SJCRH30 (cell line): Measurements from ENCODE around the gene SETD5. TPM values are rescaled to one million over a fixed set of nuclear protein-coding genes. Genes with fewer than 3 reads are reported as not detected.
"Not testable (repeated sequence)": the region's sequence is repeated elsewhere in the genome, so short reads cannot be mapped to it uniquely, and the experiment has no call there.

Experiments used
- DNase-seq, 2 experiments: peaks; one replicate each; pipeline ENCODE4 v3.0.0-alpha.2; 2015 to 2020
- H3K27ac ChIP-seq: fragments of 250-450 bp; sonication (Bioruptor Pico); 2 replicates; pipeline ENCODE4 v1.5.1; 2020; ENCODE audit warnings: mild to moderate bottlenecking, moderate library complexity
- H3K27me3 ChIP-seq: fragments of 250-450 bp; sonication (Bioruptor Pico); 2 replicates; pipeline ENCODE4 v1.5.1; 2020; ENCODE audit warnings: mild to moderate bottlenecking, moderate library complexity
- H3K36me3 ChIP-seq: fragments of 250-450 bp; sonication (Bioruptor Pico); 2 replicates; pipeline ENCODE4 v1.5.1; 2020; ENCODE audit warnings: mild to moderate bottlenecking, moderate library complexity
- H3K4me1 ChIP-seq: fragments of 250-450 bp; sonication (Bioruptor Pico); 2 replicates; pipeline ENCODE4 v1.5.1; 2020; ENCODE audit warnings: mild to moderate bottlenecking, moderate library complexity
- H3K4me3 ChIP-seq: fragments of 250-450 bp; sonication (Bioruptor Pico); 2 replicates; pipeline ENCODE4 v1.5.1; 2020; ENCODE audit warnings: mild to moderate bottlenecking, moderate library complexity
- H3K9me3 ChIP-seq: fragments of 250-450 bp; sonication (Bioruptor Pico); replicated peaks from 2 replicates; pipeline ENCODE4 v1.5.1; 2020; ENCODE audit warnings: mild to moderate bottlenecking, moderate library complexity
- total RNA-seq: library from RNA; depleted of rRNA; stranded (reverse); fragments of >200 nt; shearing (Covaris generic); gene quantifications from 2 replicates; pipeline ENCODE4 v1.2.3, GENCODE V29; 2014

The SETD5 gene
- total RNA-seq, 1 experiment from 2014 or later: 104 TPM

GRCh38 chr3:9494036-9494435 lies 96.6 kb downstream of the SETD5 start:
- H3K27ac ChIP-seq, H3K27me3 ChIP-seq, H3K36me3 ChIP-seq, H3K4me3 ChIP-seq, H3K9me3 ChIP-seq, H3K4me1 ChIP-seq, DNase-seq: not testable (repeated sequence)

DNA sequence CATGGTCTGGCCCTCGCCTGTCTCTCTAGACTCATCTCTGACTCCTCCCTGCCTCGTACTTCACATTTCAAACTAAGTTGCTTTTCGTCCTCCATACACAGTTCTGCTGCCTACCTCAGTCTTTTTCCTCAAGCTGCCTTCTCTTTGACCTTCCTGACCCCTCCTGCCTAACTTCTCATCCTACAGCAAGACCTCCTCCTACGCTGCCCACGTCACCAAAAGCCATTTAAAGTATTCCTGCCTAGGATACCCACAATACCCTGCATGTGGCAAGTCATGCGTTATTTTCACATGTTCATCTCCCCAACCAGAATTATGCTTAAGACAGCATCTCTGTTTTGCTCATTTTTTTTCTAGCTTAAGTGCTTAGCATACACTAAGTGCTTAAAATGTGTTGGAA lies 99.5 kb downstream of the SETD5 start:
- no peaks in the 10 kb centered on the region for H3K4me1 ChIP-seq
- H3K4me3 ChIP-seq: no peak overlapping the region
- DNase-seq: no peak
- no peak overlapping the region for H3K27ac ChIP-seq
- H3K36me3 ChIP-seq: no peaks in the 10 kb centered on the region
- H3K27me3 ChIP-seq: no peaks in the 10 kb centered on the region
- no peaks in the 10 kb centered on the region for H3K9me3 ChIP-seq

- no peaks in the 10 kb centered on the region for H3K4me1 ChIP-seq
- H3K27ac ChIP-seq: no peak overlapping the region
- no peaks in the 10 kb centered on the region for H3K9me3 ChIP-seq
- H3K36me3 ChIP-seq: no peaks in the 10 kb centered on the region
- no peaks in the 10 kb centered on the region for H3K27me3 ChIP-seq
- H3K4me3 ChIP-seq: no peak overlapping the region
- DNase-seq: no peak
These were observed 100.6 kb downstream of the SETD5 start for GRCh38 chr3:9497821-9498565.

DNA sequence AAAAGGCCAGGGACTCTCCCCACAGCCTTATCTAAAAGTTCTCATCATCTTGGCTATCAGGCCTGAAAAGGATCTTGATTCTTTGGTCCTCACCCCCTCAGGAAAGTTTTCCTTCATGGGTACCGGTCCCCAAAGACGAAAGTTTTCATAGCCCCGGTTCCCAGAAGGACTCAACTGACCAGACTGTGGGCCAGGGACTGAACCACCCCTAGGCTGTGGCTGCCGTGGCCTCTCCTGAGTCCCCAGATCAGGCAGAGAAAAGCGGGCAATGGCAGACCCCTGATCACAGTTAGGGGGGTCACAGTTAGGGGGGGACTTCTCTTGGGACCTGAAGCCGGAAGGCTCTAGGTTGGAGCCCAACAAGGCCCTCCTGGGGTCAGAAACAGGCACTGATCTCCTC lies 101.4 kb downstream of the SETD5 start:
- no peaks in the 10 kb centered on the region for H3K36me3 ChIP-seq
- H3K9me3 ChIP-seq: no peaks in the 10 kb centered on the region
- no peak overlapping the region for H3K27ac ChIP-seq
- no peak overlapping the region for H3K4me3 ChIP-seq
- no peak for DNase-seq
- no peaks in the 10 kb centered on the region for H3K4me1 ChIP-seq
- no peaks in the 10 kb centered on the region for H3K27me3 ChIP-seq

DNA sequence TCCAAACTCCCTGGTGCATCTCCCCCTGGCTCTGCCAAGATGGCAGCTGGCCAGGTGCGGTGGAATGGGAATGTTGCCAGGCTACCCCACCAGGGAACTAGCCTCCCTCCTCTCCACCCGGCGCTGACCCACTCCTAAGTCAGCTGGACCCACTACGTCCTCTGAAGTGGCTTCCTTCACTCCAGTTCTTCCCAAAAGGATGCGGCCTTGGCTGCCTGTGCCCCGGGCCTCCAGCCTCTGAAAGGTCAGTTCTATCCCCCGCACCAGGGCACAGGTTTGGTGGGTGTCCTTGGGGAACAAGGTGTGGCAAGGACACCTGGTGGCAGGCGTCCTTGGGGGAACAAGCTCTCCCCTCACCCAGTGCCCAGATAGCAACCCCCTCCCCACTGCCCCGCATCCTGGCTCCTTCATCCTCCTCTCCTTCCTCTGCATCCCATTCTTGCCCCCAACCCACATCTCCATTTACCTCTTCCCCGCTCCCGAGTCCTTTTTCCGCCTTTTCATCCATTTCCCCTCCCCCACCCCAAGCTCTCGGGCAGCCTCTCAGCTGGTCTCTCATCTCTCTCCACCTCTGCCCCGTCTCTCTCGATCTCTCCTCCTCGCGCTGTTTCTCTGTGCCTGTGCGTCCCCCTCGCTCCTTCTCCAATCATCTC lies 102.2 kb downstream of the SETD5 start:
- no peak overlapping the region for H3K27ac ChIP-seq
- H3K9me3 ChIP-seq: no peaks in the 10 kb centered on the region
- no peaks in the 10 kb centered on the region for H3K27me3 ChIP-seq
- DNase-seq: no peak
- H3K4me1 ChIP-seq: no peaks in the 10 kb centered on the region
- no peak overlapping the region for H3K4me3 ChIP-seq
- no peaks in the 10 kb centered on the region for H3K36me3 ChIP-seq

GRCh38 chr3:9500108-9501050 lies 103.0 kb downstream of the SETD5 start:
- H3K27me3 ChIP-seq: no peaks in the 10 kb centered on the region
- no peaks in the 10 kb centered on the region for H3K36me3 ChIP-seq
- no peaks in the 10 kb centered on the region for H3K4me1 ChIP-seq
- no peak overlapping the region for H3K4me3 ChIP-seq
- no peak overlapping the region for H3K27ac ChIP-seq
- H3K9me3 ChIP-seq: no peaks in the 10 kb centered on the region
- DNase-seq: peak; percentile 59 to 66

DNA sequence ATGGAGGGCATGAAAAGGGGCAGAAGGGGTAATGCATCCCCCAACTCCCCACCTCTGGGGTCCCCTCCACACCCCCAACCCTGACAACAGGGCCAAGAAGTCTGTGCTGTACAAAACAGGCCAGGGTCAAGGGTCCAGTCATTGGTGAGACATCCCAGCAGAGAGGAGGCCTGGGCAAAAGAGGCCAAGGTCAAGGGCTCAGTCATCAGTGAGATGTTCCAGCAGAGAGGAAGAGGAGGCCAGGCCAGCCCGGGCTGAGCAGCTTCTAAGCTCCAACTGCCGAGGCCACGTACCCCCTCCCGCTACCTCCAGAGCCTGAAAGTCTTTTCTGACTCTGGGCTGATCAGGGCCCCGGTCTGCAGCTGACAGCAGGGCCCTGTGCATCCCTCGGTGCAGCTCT lies 103.8 kb downstream of the SETD5 start:
- no peaks in the 10 kb centered on the region for H3K27me3 ChIP-seq
- H3K27ac ChIP-seq: no peak overlapping the region
- no peak overlapping the region for H3K4me3 ChIP-seq
- DNase-seq: no peak
- H3K4me1 ChIP-seq: no peaks in the 10 kb centered on the region
- H3K9me3 ChIP-seq: no peaks in the 10 kb centered on the region
- no peaks in the 10 kb centered on the region for H3K36me3 ChIP-seq

GRCh38 chr3:9503283-9503682 lies 105.9 kb downstream of the SETD5 start:
- Histone ChIP-seq H3K9me3 (no peaks in the 10 kb centered on the region), H3K4me3 (no peak overlapping the region), H3K36me3 (no peaks in the 10 kb centered on the region), H3K27me3 (no peaks in the 10 kb centered on the region; the same call in 1 of the 2 replicates), H3K27ac (no peak overlapping the region), H3K4me1 (no peaks in the 10 kb centered on the region)
- DNase-seq: peak; percentile 63 to 87

DNA sequence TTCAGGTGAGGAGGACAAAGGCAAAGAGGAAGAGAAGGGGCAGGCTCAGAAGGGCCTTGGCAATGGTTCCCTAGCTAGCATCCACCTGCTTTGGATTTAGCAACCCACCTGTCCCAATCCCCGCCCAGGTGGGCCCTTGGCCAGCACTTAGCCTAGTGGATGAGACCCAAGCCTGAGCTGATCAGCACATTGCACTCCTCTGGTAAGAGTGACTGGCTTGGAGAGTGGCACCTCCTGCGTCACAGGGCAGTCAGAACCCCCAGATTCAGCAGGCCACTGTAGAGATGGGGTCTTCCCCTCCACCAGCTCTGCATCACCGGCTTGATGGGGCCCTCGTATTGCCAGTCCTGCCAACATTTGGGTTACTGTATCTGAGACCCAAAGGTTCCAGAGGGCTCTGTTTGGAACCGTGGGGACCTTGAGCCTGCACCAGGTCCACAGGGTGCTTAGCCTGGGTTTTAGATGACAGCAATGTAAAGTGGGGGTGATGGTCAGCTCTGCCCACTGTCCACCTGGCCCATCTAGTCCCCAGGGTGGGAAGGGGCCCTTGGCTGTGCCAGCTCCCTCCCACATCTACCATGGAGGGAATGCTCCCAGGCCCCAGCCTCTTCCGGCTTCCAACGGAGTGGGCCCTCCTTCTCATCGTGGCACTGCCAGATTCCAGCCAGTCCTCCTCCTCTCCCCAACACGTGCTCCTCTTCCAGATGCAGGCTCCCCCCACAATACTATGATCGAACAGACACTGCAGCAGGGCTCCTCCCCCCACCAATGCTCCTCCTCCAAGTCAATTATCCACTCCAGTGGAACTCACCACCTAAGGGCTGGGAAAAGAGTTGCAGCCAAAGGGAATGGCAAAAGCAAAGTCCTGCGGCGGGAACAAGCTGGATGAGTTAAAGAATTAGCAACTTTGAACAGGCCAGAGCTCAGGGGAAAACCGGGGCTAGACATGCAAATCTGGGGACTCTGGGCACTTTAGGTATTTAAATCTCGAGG lies 110.5 kb downstream of the SETD5 start:
- Histone ChIP-seq H3K36me3 (no peaks in the 10 kb centered on the region), H3K4me3 (no peak overlapping the region), H3K4me1 (no peaks in the 10 kb centered on the region), H3K27ac (no peak overlapping the region), H3K9me3 (no peaks in the 10 kb centered on the region), H3K27me3 (no peaks in the 10 kb centered on the region; the same call in 1 of the 2 replicates)
- no peak for DNase-seq

- no peak overlapping the region for H3K4me3 ChIP-seq
- H3K36me3 ChIP-seq: no peaks in the 10 kb centered on the region
- DNase-seq: no peak
- no peaks in the 10 kb centered on the region; the same call in 1 of the 2 replicates for H3K27me3 ChIP-seq
- H3K9me3 ChIP-seq: no peaks in the 10 kb centered on the region
- no peaks in the 10 kb centered on the region for H3K4me1 ChIP-seq
- H3K27ac ChIP-seq: no peak overlapping the region
These were observed 111.4 kb downstream of the SETD5 start for GRCh38 chr3:9508781-9509180.

DNA sequence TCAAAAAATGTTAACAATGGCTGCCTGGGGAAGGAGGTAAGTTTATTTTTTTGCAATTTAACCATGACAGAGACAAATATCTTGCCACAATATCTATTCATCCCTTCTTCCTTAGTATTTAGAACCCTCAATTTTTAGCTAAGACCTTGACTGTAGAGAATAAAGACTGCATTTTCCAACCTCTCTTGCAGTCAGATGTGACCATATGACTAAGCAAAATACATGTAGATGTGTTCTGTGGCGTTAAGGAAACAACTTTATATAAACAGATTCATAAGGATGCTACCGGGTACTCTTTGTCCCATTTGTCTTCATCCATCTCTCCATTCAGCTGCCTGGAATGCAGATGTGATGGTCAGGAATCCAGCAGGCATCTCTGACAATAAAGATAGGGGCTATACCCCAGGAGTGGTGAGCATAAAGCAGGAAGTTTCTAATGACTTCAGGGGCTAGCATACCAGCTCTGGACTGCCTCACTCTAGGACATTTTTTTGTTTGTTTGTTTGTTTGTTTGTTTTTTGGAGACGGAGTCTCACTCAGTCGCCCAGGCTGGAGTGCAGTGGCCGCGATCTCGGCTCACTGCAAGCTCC lies 115.1 kb downstream of the SETD5 start:
- Histone ChIP-seq H3K4me1 (no peaks in the 10 kb centered on the region), H3K27ac (no peak overlapping the region), H3K27me3 (no peaks in the 10 kb centered on the region), H3K9me3 (no peaks in the 10 kb centered on the region), H3K36me3 (no peaks in the 10 kb centered on the region), H3K4me3 (no peak overlapping the region)
- no peak for DNase-seq

DNA sequence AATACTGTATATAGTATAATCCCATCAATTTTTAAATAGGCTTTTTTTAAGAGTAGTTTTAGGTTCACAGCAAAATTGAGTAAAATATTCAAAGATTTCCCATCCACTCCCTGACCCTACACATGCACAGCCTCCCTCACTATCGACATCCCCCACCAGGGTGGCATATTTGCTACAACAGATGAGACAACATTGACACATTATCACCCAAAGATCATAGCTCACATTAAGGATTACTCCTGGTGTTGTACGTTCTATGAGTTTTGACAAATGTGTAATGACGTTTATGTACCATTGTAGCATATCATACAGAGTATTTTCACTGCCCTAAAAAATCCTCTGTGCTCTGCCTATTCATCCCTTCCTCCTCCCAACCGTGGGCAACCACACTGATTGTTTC lies 116.9 kb downstream of the SETD5 start:
- Histone ChIP-seq H3K27ac (no peak overlapping the region), H3K27me3 (no peaks in the 10 kb centered on the region), H3K4me3 (no peak overlapping the region), H3K9me3 (no peaks in the 10 kb centered on the region), H3K4me1 (no peaks in the 10 kb centered on the region), H3K36me3 (no peaks in the 10 kb centered on the region)
- no peak for DNase-seq

DNA sequence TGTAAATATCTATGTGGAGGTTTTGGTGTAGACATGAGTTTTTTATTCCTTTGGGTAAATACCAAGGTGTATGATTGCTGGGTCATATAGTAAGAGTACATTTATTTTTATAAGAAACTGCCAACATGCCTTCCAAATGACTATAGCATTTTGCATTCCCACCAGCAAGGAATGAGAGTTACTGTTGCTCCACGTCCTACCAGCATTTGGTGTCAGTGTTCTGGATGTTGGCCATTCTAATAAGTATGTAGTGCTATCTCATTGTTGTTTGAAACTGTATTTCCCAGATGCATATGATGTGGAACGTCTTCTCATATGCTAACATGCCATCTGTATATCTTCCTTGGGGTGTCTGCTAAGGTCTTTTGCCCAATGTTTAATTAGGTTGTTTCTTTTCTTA lies 117.5 kb downstream of the SETD5 start:
- no peaks in the 10 kb centered on the region for H3K27me3 ChIP-seq
- DNase-seq: no peak
- H3K27ac ChIP-seq: no peak overlapping the region
- H3K36me3 ChIP-seq: no peaks in the 10 kb centered on the region
- no peak overlapping the region for H3K4me3 ChIP-seq
- no peaks in the 10 kb centered on the region for H3K9me3 ChIP-seq
- H3K4me1 ChIP-seq: no peaks in the 10 kb centered on the region

- no peaks in the 10 kb centered on the region for H3K4me1 ChIP-seq
- no peak for DNase-seq
- H3K4me3 ChIP-seq: no peak overlapping the region
- no peaks in the 10 kb centered on the region for H3K9me3 ChIP-seq
- H3K27me3 ChIP-seq: peaks cover 6% of the 10 kb centered on the region; the same call in 1 of the 2 replicates
- no peaks in the 10 kb centered on the region for H3K36me3 ChIP-seq
- H3K27ac ChIP-seq: no peak overlapping the region
These were observed 127.7 kb downstream of the SETD5 start for GRCh38 chr3:9525078-9525477.
